GM12878 (cell line): Measurements from ENCODE around the gene AP5Z1. TPM values are rescaled to one million over a fixed set of nuclear protein-coding genes. Genes with fewer than 3 reads are reported as not detected.
A peak's percentile ranks its signal among the peaks of the same experiment; 100 is the strongest.

Experiments
- ATAC-seq: fragments of 200-7000 bp; cut with Tn5 transposase; 3 replicates; pipeline ENCODE4 v1.9.1; 2020; ENCODE audit warnings: mild to moderate bottlenecking, moderate library complexity
- BruUV-seq: library from RNA; stranded (reverse); fragments of 400-500 nt; replicated peaks from 2 replicates; lab custom pipeline; 2021; lab: Mats Ljungman, UMichigan
- CTCF ChIA-PET: fragments of 300-600 bp; sonication (Branson Sonifier 250); formaldehyde crosslinking; extraction: SDS; loops from one replicate; lab custom pipeline; 2021; ENCODE audit warnings: inconsistent platforms; lab: Yijun Ruan, JAX
- POLR2A ChIA-PET: fragments of 350-600 bp; formaldehyde crosslinking; extraction: SDS; loops from one replicate; lab custom pipeline; 2021; ENCODE audit warnings: inconsistent platforms; lab: Charles Lee
- RAD21 ChIA-PET: fragments of 300-600 bp; sonication (Branson Sonifier 250); formaldehyde crosslinking; loops from one replicate; lab custom pipeline; 2023; ENCODE audit warnings: antibody characterized with exemption; ENCODE audit not compliant: unreplicated experiment; lab: Charles Lee
- SMC1A ChIA-PET: fragments of 300-600 bp; sonication (Branson Sonifier 250); formaldehyde crosslinking; loops from one replicate; lab custom pipeline; 2023; ENCODE audit not compliant: unreplicated experiment, uncharacterized antibody; lab: Charles Lee
- DNase-seq: peaks from one replicate; pipeline ENCODE4 v3.0.0-alpha.2; 2011; ENCODE audit warnings: low read depth, low spot score
- FAIRE-seq: peaks from 3 replicates; lab custom pipeline; 2011; peaks lifted over from hg19 to GRCh38; lab: Jason Lieb, UNC
- H2AFZ ChIP-seq: 2 replicates; pipeline ENCODE4 v1.6.0; 2011; ENCODE audit warnings: low read depth, low read length, control low read depth; ENCODE audit not compliant: control insufficient read depth
- H3K27ac ChIP-seq: 2 replicates; pipeline ENCODE4 v1.5.1; 2011; ENCODE audit warnings: control low read depth; ENCODE audit not compliant: control insufficient read depth, insufficient read depth
- H3K27me3 ChIP-seq, 2 experiments: replicated peaks in 1 of 2; 2 replicates each; pipeline versions ENCODE4 v1.6.0 to v1.6.1; 2011; ENCODE audit warnings: low read length in 1 of 2; ENCODE audit not compliant: control insufficient read depth in 2 of 2, insufficient read depth in 2 of 2
- H3K36me3 ChIP-seq, 2 experiments: 2 replicates each; pipeline ENCODE4 v1.5.1; 2011; ENCODE audit warnings: low read length in 1 of 2; ENCODE audit not compliant: control insufficient read depth in 2 of 2, insufficient read depth in 2 of 2
- H3K4me1 ChIP-seq: 2 replicates; pipeline ENCODE4 v1.6.1; 2011; ENCODE audit warnings: mild to moderate bottlenecking, low read length, moderate library complexity, mixed read lengths; ENCODE audit not compliant: control insufficient read depth, insufficient read depth
- H3K4me2 ChIP-seq: 2 replicates; pipeline ENCODE4 v1.6.0; 2011; ENCODE audit warnings: control low read depth; ENCODE audit not compliant: control insufficient read depth, insufficient read depth
- H3K4me3 ChIP-seq: fragments of 200-600 bp; sonication (generic); 2 replicates; pipeline ENCODE4 v1.5.1; 2016
- H3K79me2 ChIP-seq: 2 replicates; pipeline ENCODE4 v1.6.0; 2011; ENCODE audit warnings: low read length; ENCODE audit not compliant: control insufficient read depth, insufficient read depth
- H3K9ac ChIP-seq: 2 replicates; pipeline ENCODE4 v1.8.0; 2011; ENCODE audit warnings: low read length, control low read depth, mixed read lengths; ENCODE audit not compliant: control insufficient read depth, insufficient read depth
- H3K9me3 ChIP-seq: replicated peaks from 3 replicates; pipeline ENCODE4 v1.5.1; 2011; ENCODE audit warnings: mild to moderate bottlenecking, low read length; ENCODE audit not compliant: control insufficient read depth, insufficient read depth
- H4K20me1 ChIP-seq: 2 replicates; pipeline ENCODE4 v1.6.0; 2011; ENCODE audit not compliant: control insufficient read depth, insufficient read depth
- ATF3 ChIP-seq: IDR thresholded peaks from 2 replicates; pipeline ENCODE4 v1.6.1; 2011; ENCODE audit warnings: low read depth, mild to moderate bottlenecking, low read length, moderate library complexity, borderline replicate concordance; ENCODE audit errors: extremely low read depth
- BCLAF1 ChIP-seq: fragments of 450-650 bp; IDR thresholded peaks from 2 replicates; pipeline ENCODE4 v1.6.1; 2017; ENCODE audit warnings: antibody characterized with exemption, mild to moderate bottlenecking, moderate library complexity
- GABPA ChIP-seq: IDR thresholded peaks from 2 replicates; pipeline ENCODE4 v1.6.1; 2014; ENCODE audit warnings: antibody characterized with exemption, low read depth, mild to moderate bottlenecking, inconsistent platforms
- HDAC6 ChIP-seq: fragments of 200-600 bp; sonication (generic); IDR thresholded peaks from one replicate; pipeline ENCODE4 v1.8.0; 2017; ENCODE audit warnings: antibody characterized with exemption; ENCODE audit not compliant: unreplicated experiment
- LARP7 ChIP-seq: fragments of 450-650 bp; IDR thresholded peaks from 2 replicates; pipeline ENCODE4 v1.6.1; 2017; ENCODE audit warnings: mild to moderate bottlenecking
- NFIC ChIP-seq: IDR thresholded peaks from 2 replicates; pipeline ENCODE4 v1.6.1; 2012; ENCODE audit warnings: low read depth, mild to moderate bottlenecking, inconsistent platforms, low read length, moderate library complexity
- NR2F1 ChIP-seq: fragments of 450-650 bp; conservative IDR thresholded peaks from 2 replicates; pipeline ENCODE4 v1.6.1; 2017; ENCODE audit warnings: mild to moderate bottlenecking
- NRF1 ChIP-seq: conservative IDR thresholded peaks from 2 replicates; pipeline ENCODE4 v1.6.1; 2011; ENCODE audit warnings: mild to moderate bottlenecking, low read depth, low read length, improper control_type of control experiment
- PAX8 ChIP-seq: fragments of 450-650 bp; IDR thresholded peaks from 2 replicates; pipeline ENCODE4 v1.6.1; 2017; ENCODE audit warnings: mild to moderate bottlenecking, moderate library complexity
- PKNOX1 ChIP-seq: fragments of 450-650 bp; IDR thresholded peaks from 2 replicates; pipeline ENCODE4 v1.6.1; 2016; ENCODE audit warnings: mild to moderate bottlenecking
- POLR2AphosphoS5 ChIP-seq: IDR thresholded peaks from 2 replicates; pipeline ENCODE4 v1.6.1; 2011; ENCODE audit warnings: mild to moderate bottlenecking, low read length, inconsistent platforms
- RB1 ChIP-seq: fragments of 450-650 bp; formaldehyde crosslinking; IDR thresholded peaks from 2 replicates; pipeline ENCODE4 v1.6.1; 2017; ENCODE audit warnings: mild to moderate bottlenecking, borderline replicate concordance
- SMC3 ChIP-seq: IDR thresholded peaks from 2 replicates; pipeline ENCODE4 v1.6.1; 2011; ENCODE audit warnings: low read length, improper control_type of control experiment, borderline replicate concordance
- SREBF1 ChIP-seq: IDR thresholded peaks from 2 replicates; pipeline ENCODE4 v1.6.1; 2012; ENCODE audit warnings: mild to moderate bottlenecking, low read length
- SRF ChIP-seq, 2 experiments: IDR thresholded peaks; 2 replicates each; pipeline ENCODE4 v1.6.1; 2011; ENCODE audit warnings: low read depth in 2 of 2, low read length in 2 of 2, mild to moderate bottlenecking in 1 of 2, moderate library complexity in 1 of 2
- TCF12 ChIP-seq: IDR thresholded peaks from 2 replicates; pipeline ENCODE4 v1.6.1; 2011; ENCODE audit warnings: low read depth, mild to moderate bottlenecking, low read length
- YBX1 ChIP-seq: fragments of 450-650 bp; IDR thresholded peaks from 2 replicates; pipeline ENCODE4 v1.6.1; 2016; ENCODE audit warnings: antibody characterized with exemption
- ZNF24 ChIP-seq: fragments of 450-650 bp; IDR thresholded peaks from 2 replicates; pipeline ENCODE4 v1.6.1; 2017; ENCODE audit warnings: antibody characterized with exemption, mild to moderate bottlenecking
- ZSCAN29 ChIP-seq: fragments of 450-650 bp; IDR thresholded peaks from 2 replicates; pipeline ENCODE4 v1.6.1; 2017; ENCODE audit warnings: mild to moderate bottlenecking, moderate library complexity
- WGBS: methylation state at CpG from one replicate; pipeline ENCODE4 v1.1.6; 2016; ENCODE audit warnings: low lambda C conversion rate; ENCODE audit not compliant: insufficient replicate concordance, insufficient coverage; ENCODE audit errors: missing lambda C conversion rate; 5-methylcytosine and 5-hydroxymethylcytosine counted together
- in situ Hi-C: fragments of 300-500 bp; cut with MboI; formaldehyde crosslinking; loops from 9 replicates; pipeline ENCODE4 v1.14.3; 2018; ENCODE audit warnings: mixed read lengths
- intact Hi-C: fragments of 100-400 bp; cut with micrococcal nuclease; formaldehyde crosslinking; loops from one replicate; pipeline ENCODE4 v1.14.2; 2022; ENCODE audit not compliant: unreplicated experiment
- polyA plus RNA-seq, 11 experiments: library from polyadenylated mRNA; depleted of rRNA in 4 of 11; unstranded in 6 of 11; stranded (reverse) in 5 of 11; fragments of >200 nt; fragmentation: Nextera tagmentation in 4 of 11; fragmentation: Illumina TruSeq in 1 of 11; extraction: Ambion mirVana in 4 of 11; extraction: Trizol in 1 of 11; gene quantifications; 1 replicate in 1 of 11; 2 replicates in 10 of 11; pipeline versions ENCODE4 v1.2.1 to v1.2.3, GENCODE V29; 2011 to 2016; ENCODE audit warnings: inconsistent platforms in 2 of 11, missing spikeins in 2 of 11, low read depth in 1 of 11
- total RNA-seq, 4 experiments: library from RNA; depleted of rRNA in 3 of 4; stranded (reverse); fragments of >200 nt in 3 of 4; fragmentation: Illumina TruSeq in 1 of 4; extraction: Trizol in 1 of 4; gene quantifications; 2 replicates each; pipeline versions ENCODE4 v1.2.1 to v1.2.3, GENCODE V29; 2013 to 2021

The AP5Z1 gene
- total and polyA plus RNA-seq, 10 of the 15 experiments (the other 5 are each of a cell fraction or from before 2014, with no cell fraction given) = 0.37 to 43.4 (median 19.4) TPM

GRCh38 chr7:4747013-4747412 lies 28.4 kb upstream of the AP5Z1 start:
- in situ Hi-C loops (no loop called here), intact Hi-C loops (no loop called here)
- ATAC-seq (no peak), FAIRE-seq (no peak), DNase-seq (no peak)
- no peaks in the 10 kb centered on the region for H3K9me3 ChIP-seq
- 97% methylated on average over 22 of the region's 22 CpGs for WGBS
- H3K4me2 ChIP-seq = peak overlapping the region; percentile 90
- H3K9ac ChIP-seq = no peak overlapping the region
- CTCF ChIA-PET = interaction anchor here (0.9 to 1.6 kb wide), 4 partner anchors 9 to 111 kb away, joined by 3 to 5 read pairs (median 3); no protein-coding TSS in a partner anchor
- SMC1A ChIA-PET = interaction anchor here (0.9 to 1.6 kb wide), 2 partner anchors 28 to 57 kb away, joined by 3 to 6 read pairs; partner anchors contain the start of gene AP5Z1
- BruUV-seq = no TSS peak
- H3K27me3 ChIP-seq = no peaks in the 10 kb centered on the region
- POLR2A ChIA-PET = no interaction called here
- H3K79me2 ChIP-seq = peaks cover 12% of the 10 kb centered on the region
- no peaks in the 10 kb centered on the region for H4K20me1 ChIP-seq
- no peak overlapping the region for H3K4me3 ChIP-seq
- peaks cover 15 to 18% of the 10 kb centered on the region in 2 experiments; a peak in 3 of 4 replicates for H3K36me3 ChIP-seq
- no peak overlapping the region for H2AFZ ChIP-seq
- peaks cover 29% of the 10 kb centered on the region for H3K4me1 ChIP-seq
- peak overlapping the region; percentile 90 for H3K27ac ChIP-seq
- TF ChIP-seq YBX1 (no peak), NR2F1 (no peak), ZNF24 (no peak), ATF3 (no peak), SRF (IDR thresholded peaks at IDR 0.05; ENCODE audit: low read depth in 2 of 2, low read length in 2 of 2) (no peak), LARP7 (no peak), SMC3 (no peak), POLR2AphosphoS5 (no peak), PKNOX1 (no peak), NRF1 (no peak), TCF12 (no peak), RB1 (no peak), HDAC6 (no peak), ZSCAN29 (no peak), BCLAF1 (no peak), SREBF1 (no peak), GABPA (no peak), PAX8 (no peak), NFIC (no peak)
- RAD21 ChIA-PET = interaction anchor here (0.8 to 2.0 kb wide), 5 partner anchors 26 to 64 kb away, joined by 3 to 7 read pairs (median 5); partner anchors contain the start of gene AP5Z1
